Hepatic stellate cell (primary cell): ENCODE data around the gene BMP5.
"Not testable (repeated sequence)": the region's sequence is repeated elsewhere in the genome, so short reads cannot be mapped to it uniquely, and the experiment has no call there.

ENCODE experiments used
- DNase-seq: peaks from one replicate; pipeline ENCODE4 v3.0.0; 2011; ENCODE audit warnings: low spot score

The BMP5 gene

DNA sequence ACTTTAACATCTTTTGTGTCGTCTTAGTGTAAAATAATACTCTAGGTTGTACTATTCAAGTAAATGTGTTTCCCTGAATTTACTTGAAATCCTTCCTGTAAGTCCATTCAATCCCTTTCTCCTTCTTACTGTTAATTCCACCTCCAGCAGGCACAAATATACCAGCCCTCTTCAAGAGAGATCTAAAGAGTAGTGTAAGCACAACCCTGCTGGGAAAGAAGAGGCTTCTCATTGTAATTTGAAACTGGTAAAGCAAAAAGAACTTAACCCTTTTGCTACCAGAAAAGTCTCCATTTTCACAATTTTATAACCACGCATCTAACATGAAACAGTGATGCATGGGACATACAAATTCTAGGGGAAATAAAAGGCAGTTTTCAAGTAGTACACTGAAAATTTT, at the start of gene BMP5:
Gene BMP5, minus strand, starts transcription at position 191 of the 400 bp plus-strand sequence. CDS start 725 bp downstream, outside the sequence.
- DNase-seq: no peak

DNA sequence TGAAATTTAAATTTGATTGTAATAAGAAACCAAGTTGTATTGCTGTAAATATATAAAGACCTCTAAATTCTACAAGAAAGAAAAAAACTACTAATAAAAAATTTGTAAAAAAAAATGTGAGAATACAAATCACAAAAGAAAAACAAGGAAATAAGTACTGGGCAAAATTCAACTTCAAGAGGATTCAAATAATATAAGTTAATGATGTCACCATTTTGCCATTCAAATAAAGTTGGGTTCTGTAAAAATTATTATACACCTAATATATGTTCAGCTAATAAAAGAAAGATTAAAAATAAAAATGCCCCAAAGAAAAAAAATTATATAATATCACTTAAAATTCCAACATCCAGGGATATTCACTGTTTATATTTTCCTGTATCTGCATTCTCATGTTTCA, 47.0 kb upstream of the BMP5 start:
- DNase-seq: no peak

DNA sequence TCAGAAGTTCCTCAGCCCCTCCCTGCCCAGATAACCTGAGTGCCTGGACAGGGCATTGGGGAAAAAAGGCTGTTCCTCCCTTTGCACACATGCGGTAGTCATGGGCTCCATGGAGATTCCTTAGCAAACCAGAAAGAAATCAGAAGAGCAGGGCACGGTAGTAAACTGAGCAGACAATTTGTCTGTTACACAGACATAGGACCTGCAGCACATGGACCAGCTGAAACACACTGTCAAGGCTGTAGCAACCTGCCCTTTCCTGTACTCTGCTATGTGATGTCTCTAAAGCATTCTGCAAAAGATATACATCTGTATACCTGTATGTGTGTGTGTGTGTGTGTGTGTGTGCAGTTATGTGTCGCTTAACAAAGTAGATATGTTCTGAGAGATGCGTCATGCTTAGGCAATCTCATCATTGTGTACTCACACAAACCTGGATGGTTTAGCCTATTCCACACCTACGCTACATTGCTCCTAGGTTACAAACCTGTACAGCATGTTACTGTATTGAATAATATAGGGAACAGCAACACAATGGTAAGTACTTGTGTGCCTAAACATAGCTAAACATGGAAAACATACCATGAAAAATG, 44.4 kb upstream of the BMP5 start:
- DNase-seq: no peak

DNA sequence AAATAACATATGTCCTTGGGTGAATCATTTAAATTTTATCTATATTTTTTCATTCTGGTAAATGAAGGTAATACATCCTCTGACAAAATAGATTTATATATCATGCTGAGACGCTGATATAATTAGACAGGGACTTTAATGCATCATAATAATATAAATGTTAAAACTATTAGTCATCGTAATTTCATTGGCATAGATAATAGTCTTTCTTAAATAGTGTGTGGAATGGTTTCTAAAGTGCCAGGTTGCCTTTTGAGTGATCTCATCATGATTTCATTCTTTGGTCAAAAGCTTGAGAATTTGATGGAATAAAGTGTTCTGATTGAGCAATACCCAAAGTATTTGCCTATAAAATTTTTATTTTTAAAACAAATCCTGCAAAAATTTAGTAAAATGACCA, 43.2 kb upstream of the BMP5 start:
- DNase-seq: no peak

DNA sequence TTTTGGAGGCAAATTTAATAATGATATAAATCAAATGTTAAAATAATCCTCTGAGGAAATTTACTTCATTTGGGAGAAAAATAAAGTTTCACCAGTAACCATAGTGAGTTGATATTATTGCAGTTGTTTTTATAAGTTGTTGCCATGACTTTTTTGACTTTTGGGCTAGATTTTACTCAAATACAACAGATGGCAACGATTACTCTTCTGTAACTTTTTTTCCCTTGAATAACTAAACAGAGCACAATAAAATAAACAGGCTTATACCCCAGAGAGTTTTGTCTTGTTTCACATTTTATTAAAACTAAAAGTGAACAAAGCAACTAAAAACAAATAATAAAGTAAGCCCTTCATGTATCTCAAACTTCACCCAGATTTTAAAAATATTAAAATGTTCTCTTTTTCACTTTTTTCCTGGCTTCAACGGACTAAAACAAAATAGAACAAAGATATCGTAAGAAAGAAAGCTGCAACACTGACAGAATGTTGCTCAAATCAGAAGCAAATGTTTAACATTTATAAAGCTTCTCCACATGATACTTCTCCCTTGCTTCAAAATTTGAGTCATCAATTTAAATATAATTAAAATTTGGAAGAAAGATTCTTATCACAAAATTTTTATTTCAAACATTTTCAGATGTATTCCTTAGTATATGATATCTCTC, 42.5 kb upstream of the BMP5 start:
- peak; percentile 5 for DNase-seq

DNA sequence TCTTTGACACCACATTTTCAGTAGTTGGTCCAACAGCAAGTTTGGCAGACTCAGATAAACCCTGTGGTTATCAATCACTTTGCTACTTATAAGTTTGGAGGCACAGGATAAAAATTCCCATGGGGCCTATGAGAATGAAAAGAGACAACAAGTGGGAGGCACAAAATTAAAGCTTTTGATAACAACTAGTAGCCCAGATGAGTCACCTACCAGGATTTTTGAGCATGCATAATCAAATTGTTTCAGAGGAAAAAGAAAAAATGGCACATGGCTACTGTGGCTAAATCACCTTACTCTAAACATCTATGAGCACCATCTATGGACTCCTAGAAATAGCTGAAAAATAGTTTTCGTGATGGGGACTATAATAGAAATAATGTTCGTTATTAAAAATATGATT, 40.8 kb upstream of the BMP5 start:
- no peak for DNase-seq

DNA sequence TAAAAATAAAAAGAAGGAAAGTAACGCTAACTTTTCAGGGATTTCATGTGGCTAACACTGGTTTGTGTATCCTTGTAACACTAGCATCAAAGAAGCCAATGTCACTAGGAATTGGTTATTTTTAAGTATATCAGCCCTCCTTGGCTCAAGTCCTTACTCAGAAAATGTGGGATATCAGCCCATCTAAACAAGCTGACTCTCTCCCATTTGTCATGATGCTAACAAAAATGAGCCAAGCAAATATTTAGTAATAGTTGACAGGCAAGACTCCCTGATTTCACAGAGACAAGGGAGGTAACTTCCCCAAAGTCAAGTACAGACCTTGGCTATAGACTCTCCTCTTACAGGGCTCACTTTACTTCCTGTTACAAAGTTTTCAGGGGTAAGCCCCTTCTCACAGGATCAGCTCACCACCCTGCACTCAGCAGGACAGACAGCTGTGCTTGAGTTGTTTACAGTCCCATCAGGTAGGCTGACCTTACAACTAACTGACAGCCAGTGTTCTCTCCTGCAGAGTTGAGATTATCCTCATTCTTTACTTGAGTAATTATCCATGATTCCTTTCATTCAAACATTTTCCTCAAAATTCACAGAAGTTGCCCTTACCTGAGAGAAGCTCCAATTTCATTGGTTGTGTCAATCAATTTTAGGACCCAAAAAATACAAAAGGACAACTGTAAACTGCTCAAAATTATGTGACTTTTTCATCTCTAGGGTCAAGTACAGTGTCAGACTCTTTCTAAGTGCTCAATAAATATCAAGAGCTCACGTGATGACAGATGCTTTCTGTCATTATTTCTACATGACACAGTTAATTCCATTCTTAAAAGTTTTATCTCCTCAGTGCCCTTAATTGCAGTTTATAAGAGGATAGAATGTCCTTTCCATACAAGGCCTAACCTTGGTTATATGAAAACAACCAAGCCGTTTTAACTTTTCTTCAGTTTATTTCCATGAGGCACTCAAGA, 38.1 kb upstream of the BMP5 start:
- DNase-seq: peak; percentile 4

DNA sequence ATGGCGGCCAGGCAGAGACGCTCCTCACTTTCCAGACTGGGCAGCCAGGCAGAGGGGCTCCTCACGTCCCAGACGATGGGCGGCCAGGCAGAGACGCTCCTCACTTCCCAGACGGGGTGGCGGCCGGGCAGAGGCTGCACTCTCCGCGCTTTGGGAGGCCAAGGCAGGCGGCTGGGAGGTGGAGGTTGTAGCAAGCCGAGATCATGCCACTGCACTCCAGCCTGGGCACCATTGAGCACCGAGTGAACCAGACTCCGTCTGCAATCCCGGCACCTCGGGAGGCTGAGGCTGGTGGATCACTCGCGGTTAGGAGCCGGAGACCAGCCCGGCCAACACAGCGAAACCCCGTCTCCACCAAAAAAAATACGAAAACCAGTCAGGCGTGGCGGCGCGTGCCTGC, 35.1 kb upstream of the BMP5 start:
- not testable (repeated sequence) for DNase-seq

DNA sequence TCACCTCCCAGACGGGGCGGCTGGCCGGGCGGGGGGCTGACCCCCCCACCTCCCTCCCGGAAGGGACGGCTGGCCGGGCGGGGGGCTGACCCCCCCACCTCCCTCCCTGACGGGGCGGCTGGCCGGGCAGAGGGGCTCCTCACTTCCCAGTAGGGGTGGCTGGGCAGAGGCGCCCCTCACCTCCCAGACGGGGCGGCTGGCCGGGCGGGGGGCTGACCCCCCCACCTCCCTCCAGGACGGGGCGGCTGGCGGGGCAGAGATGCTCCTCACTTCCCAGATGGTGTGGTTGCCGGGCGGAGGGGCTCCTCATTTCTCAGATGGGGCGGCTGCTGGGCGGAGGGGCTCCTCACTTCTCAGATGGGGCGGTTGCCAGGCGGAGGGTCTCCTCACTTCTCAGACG, 34.5 kb upstream of the BMP5 start:
- DNase-seq: not testable (repeated sequence)

DNA sequence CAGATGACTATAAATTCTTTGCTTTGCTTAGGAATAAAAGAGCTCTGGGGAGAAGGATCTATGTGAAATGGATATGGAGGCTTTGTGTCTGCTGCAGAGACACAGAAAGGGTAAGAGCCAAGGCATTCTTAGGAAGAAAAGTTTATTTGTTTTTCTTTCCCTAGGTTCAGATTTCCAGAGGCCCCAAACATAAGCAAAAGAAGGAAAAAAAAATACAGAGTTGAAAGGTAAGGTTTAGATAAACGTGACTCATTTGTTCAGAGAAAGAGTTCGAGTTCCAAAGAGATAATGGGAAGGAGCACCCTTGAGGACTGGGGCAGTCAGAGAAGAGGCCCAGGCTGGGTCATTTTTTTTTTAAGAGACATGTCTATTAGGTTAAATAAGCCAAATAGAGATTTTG, 27.4 kb upstream of the BMP5 start:
- peak; percentile 15 for DNase-seq

DNA sequence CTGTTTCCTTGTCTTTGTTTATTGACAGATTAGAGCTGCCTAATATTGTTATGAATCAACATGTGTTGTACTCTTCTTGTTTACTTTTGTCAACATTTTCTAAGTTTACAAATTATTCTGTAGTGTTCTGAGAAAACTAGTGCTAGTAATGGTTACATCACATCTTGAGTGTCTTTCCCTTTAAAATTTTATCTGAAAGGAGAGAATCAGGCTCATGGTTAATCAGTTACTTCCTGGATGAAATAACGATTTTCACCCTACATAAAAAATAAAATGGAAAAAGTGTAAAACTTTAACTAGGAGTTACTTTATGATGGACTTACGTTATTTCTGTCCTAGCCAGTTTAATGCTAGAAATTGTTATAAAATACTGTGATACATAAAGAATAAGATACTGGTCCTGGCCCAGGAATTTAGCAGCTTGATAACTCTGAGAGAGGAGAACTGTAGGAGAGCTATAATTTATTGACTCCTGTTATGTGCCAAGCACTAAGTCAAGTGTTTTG, 26.4 kb upstream of the BMP5 start:
- no peak for DNase-seq

DNA sequence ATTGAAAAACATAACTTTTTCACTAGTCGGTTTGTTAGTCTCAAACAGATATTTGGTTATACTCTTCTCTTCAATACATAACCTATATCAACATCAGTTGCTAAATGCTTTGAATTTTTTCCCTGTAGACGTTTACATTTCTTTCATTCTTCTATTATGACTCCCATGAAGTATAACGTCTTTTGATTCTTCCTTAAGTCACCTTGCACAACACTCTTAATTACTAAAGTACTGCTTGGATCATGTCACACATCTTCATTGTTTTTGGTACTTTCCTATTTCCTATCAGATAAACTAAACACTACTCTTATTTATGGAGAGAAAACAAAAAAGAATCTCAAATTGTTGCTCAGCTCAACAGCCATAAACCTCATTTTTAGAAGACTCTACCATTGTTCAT, 23.0 kb upstream of the BMP5 start:
- DNase-seq: peak; percentile 5

DNA sequence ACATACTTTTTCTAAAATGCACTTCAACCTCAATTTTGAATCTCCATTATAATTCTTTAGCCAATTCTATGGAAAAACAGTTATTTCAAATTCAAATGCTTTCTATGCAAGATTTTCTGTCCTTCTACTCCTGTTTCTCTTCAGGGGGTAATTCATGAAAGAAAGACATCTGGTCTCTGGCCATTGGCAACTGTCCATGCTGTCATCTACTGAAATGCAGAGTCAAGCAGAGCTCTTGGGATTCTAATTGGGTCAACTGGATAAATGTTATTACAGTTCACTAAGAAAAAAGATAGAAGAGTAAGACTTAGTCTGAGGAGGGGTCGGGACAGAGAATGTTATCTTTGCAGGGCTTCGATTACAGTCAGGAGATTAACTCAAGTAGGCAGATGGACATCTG, 22.0 kb upstream of the BMP5 start:
- no peak for DNase-seq

DNA sequence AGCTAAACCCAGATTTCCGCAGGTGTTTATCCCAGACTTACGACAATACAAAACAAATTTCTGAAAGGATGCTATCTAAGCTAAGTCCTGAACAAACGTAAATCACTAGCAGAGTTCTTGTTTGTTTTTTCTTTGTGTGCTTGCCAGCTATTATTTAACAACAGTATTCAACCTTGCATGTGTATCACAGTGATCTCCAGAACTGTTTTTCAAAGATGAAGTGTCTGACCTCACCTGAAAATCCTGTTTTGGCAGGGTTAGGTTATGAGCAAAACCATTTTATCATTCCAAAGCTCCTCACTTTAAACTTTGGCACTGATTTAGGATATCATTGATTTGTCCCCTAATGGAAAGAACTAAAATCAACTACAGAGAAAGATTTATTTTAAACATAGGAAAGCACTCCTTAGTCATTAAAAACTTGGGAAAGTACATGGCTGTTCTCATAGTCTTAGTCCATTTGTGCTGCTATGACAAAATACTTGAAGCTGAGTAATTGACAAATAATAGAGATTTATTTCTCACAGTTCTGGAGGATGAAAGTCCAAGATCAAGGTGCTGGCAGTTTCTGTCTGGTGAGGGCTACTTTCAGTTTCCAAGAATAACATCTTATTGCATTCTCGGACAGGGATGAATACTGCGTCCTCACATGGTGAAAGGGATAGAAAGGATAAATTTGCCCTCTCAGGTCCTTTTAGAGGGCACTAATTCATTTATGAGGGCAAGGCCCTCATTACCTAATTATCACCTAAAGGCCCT, 20.8 kb upstream of the BMP5 start:
- DNase-seq: no peak

DNA sequence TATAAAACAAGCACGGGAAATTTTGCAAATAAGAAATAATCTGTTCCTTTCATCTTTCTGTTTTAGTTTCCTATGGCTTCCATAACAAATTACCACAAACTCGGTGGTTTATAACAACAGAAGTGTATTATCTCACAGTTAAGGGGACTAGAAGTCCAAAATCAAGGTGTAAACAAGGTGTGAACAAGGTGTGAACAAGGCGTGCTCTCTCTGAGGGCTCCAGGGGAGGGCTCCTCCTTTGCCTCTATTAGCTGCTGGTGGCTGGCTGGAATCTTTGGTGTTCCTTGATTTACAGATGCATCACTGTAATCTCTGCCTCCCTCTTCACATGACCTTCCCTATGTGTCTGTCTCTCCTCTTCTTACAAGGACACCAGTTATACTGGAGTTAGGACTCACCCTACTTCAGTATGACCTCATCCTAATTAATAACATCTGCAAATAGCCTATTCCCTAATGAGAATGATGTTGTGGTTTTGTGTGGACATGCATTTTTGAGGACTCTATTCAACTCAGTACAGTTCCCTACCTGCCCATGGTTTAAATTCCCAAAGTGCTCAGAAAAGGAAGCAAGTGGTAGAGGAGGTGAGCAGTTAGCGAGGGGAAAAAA, 17.5 kb upstream of the BMP5 start:
- no peak for DNase-seq

DNA sequence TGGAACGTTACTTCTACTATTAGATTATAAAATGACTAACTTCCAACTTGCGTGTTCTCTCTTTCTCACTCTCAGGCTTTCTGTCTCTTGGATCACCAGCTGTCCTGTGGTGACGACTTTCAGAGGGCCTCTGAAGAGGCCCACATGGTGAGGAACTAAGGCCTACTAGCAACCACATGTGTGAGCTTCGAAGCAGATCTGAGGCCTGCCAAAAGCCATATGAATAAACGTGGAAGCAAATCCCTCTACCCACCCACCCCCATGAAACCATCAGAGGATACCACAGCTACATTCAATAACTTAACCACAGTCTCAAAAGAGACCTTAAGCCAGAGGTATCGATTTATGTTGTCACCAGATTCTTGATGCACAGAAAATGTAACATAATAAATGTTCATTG, 13.5 kb upstream of the BMP5 start:
- no peak for DNase-seq

DNA sequence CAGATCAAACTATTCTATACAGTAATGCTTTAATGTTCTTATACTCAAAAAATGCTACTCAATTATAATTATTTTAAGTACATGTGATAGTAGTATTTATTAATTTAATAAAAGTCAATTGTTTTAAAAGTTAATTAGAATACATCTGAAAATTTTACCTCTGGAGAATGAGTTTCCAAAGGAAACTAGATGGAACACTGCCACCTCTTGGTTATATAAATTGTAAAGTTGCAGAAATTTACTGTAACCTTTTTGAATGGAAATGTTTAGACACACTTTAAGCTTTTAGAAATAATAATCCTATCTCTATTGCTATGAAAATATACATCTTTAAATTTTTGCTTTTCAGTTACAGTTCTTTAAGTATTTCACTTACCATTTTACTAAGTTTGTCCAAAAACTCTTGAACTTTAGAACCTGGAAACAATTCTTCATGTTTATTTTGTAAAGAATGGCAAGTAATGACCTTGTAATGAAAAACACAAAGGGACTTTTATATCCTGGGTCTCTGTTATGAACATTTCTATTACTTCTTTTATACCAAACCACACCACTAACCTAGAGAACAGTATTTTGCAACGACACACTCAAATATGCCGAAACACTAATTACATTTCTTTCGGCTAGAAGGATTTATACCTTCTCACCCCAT, 10.9 kb upstream of the BMP5 start:
- no peak for DNase-seq

DNA sequence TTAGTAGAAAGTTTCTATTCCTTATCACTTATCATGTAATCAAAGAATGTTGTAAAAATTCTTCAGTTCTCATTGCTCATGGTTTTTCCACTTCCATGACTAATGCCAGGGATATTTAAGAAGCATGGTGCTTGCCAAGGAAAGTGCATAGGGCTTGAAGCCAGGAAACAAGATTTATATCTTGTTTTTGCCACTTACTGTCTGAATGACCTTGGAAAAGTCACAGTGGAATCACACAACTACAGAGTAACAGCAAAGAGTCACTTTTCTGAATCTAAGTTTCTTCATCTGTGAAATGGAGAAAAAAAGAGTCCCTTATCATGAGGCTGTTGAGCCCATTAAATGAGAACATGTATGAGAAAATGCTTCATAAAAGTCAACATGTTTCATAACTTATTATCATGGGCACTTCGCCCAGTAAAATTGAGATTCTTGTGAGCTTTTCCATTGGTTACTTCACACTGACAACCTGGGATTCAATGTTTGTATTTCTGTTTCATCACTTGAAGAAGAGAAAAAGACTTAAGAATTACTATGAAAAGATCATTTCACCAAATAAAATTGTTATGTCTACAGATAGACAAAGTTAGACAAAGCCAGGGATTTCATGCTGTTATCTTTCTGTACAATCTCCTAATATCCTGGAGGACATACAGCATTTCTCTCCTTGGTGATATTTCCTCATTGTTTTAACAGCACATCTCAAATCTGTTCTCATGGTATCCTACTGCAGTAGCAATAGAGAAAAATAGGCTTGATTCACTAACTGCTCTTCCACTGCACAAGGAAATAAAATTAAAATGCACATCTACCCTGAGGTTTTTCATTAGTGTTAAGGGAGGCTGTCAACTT, 7.6 kb upstream of the BMP5 start:
- peak; percentile 5 for DNase-seq

DNA sequence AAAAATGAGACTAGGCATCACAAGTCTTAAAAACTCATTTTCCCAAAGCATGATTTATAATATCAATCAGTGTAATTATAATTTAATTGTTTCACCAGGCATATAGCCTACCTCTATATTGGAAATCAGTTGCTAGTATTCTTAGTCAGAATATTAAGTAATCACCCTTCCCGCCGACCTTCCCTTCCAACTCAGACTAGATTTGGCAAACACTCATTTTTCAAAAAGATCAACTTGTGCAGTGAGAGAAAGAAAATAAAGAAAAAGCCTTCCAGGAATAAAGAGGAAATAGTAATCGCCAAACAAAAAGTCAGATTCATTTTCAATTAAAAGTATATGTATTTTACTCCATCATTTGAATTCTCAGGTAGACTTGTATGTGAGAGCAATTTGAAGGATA, 1.9 kb upstream of the BMP5 start:
- no peak for DNase-seq

DNA sequence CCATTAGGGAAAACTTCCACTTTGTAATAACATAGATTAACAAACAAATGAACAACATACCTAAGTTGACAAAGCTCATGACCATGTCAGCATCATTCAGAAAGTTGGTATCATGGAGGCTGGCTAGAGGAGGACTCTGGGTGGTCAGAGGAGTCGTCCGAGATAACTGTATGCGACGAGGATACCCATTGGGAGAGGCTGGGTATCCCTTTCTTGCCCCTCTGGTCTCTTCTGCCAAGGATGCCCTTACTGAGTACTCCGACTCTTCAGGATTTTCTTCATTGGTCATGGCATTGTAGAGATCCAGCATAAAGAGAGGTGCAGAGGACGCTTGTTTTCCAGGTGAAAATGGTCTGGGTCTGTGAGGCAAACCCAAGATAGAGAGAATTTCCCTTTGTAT, 1.1 kb downstream of the BMP5 start:
- DNase-seq: no peak
